ENCODE data around the gene PKM.

GRCh38 chr15:72197460-72198355 is 33.3 kb downstream of the PKM start, which contains the start of gene GRAMD2A:
- no peak for TF ChIP-seq CTCF (IDR thresholded peaks at IDR 0.05)
- no peak for TF ChIP-seq POLR2A (IDR thresholded peaks at IDR 0.05)

Measured in adrenal gland (tissue), 5 donors.